Fibroblast of skin of left quadriceps (primary cell): ENCODE results near the gene ATP5MG.
"Not testable (repeated sequence)": the region's sequence is repeated elsewhere in the genome, so short reads cannot be mapped to it uniquely, and the experiment has no call there.

ENCODE experiments used
- DNase-seq, 2 experiments: peaks; one replicate each; pipeline ENCODE4 v3.0.0-alpha.2; 2013; ENCODE audit warnings: low read depth in 2 of 2

ATP5MG gene

DNA sequence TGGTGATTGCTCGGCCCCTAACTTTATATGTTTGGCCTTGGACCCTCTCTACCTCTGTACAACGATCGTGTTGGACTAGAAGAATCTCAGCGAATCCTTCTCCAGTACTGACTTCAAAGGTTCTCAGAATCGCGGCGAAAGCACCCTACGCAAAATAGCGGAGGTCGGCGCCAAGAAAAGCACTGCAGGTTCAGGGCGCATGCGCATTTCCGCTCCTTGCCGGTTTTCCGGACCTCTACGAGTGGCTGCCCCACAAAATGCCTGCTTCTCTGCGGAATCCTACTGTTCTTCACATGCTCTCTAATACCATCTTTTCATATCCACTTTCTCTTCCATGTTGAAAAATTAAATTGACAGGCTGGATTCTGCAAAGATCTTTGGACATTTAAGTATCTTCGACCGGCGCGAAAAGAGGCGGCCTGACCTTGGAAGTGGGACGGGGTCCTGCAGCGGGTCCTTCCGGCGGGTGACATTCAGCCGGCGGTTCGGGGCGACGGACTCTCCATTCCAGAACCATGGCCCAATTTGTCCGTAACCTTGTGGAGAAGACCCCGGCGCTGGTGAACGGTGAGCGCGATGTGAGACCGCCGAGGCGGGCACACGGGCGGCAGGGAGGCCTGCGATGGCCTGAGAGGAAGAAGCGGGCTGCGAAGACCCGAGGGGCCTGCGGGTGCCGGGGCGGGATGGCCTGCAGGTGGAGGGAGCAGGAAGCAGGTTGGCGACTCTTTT is at the start of gene ATP5MG:
ATP5MG (plus strand) TSS at position 456 of the 729 bp plus-strand sequence; CDS start at position 516, 60 bp downstream.
- peak; percentile 71 for DNase-seq

- no peak for DNase-seq
These were observed 48.2 kb upstream of the ATP5MG start for GRCh38 chr11:118353084-118353710.

- DNase-seq: no peak
These were observed 43.3 kb upstream of the ATP5MG start for GRCh38 chr11:118358071-118358470.

GRCh38 chr11:118359295-118359958 is 42.0 kb upstream of the ATP5MG start, which contains the start of gene UBE4A:
Gene UBE4A (plus strand): TSS chr11:118359600. CDS start chr11:118365081, 5,481 bp downstream.
- DNase-seq: peak; percentile 81 to 82

DNA sequence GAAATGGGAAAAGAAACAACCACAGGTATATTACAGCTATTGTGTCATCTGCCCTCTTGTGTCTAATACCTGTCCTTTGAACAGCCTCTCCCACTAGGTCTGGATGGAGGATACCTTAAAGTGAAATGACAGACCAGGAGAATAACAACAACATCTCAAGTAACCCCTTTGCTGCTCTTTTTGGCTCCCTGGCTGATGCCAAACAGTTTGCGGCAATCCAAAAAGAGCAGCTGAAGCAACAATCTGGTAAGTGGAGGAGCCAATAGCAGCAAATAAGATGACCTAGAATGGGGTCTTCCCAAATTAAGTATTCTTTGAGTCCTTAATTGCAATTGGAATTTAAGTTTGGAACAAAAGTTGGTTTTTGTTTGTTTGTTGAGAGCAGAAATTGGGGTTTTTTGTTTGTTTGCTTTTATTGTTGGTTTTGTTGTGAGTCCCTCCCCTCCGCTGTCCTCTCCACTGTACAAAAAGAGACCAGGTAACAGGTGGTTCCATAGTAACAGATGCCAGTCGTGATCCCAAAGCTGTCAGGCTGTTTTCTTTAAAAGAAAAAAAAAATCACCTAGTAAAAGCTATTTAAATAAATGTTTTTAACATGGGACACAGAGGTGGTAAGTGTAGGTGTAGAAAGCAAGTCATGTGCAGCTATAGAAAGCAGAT is 36.3 kb upstream of the ATP5MG start:
- no peak for DNase-seq

DNA sequence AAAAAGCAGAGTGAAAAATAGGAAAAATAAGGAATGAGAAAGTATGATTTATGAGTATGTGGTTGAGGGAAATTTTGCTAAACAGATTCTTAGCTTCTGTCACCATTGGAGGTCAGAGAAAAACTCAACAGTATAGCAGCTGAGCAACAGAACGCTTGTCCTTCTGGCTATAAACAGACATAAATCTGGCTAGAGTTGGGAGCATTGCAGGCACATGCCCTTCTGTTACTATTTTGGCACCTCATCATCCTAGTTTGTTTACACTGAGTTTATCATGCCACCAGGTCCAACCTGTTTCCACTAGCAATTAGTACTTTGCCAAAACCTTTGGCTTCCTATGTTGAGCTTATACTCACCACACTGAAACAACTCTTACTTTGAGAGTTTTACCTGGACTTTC is 35.1 kb upstream of the ATP5MG start:
- DNase-seq: no peak

- DNase-seq: no peak
These were observed 30.6 kb upstream of the ATP5MG start for GRCh38 chr11:118370774-118371173.

GRCh38 chr11:118373263-118373662 is 28.1 kb upstream of the ATP5MG start:
- no peak for DNase-seq

DNA sequence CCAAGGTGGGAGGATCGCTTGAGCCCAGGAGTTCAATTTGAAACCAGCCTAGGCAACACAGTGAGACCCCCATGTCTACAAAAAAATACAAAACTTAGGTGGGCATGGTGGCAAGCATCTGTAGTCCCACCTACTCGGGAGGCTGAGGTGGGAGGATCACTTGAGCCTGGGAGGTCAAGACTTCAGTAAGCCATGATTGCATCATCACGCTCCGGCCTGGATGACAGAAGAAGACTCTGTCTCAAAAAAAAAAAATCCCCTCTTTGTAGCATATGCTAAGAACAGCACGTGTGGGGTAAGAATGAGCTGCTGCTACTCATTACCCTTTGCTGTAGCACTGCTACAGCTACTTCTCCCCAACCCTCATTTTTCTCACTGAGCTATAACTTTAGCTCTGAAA is 27.5 kb upstream of the ATP5MG start:
- no peak for DNase-seq

DNA sequence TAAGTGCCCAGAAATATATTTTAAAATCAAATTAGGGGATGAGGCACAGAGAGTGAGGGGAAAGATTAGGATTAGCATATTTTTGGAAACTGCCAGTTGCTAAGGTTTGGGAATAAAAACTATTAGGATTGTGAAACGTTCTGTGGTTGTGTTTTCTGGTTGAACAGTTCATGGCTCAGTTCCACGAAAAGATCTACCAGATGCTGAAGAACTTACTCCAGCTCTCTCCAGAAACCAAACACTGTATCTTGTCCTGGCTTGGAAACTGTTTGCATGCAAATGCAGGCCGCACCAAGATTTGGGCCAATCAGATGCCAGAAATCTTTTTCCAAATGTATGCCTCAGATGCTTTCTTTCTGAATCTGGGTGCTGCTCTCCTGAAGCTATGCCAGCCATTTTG is 26.7 kb upstream of the ATP5MG start:
- no peak for DNase-seq

DNA sequence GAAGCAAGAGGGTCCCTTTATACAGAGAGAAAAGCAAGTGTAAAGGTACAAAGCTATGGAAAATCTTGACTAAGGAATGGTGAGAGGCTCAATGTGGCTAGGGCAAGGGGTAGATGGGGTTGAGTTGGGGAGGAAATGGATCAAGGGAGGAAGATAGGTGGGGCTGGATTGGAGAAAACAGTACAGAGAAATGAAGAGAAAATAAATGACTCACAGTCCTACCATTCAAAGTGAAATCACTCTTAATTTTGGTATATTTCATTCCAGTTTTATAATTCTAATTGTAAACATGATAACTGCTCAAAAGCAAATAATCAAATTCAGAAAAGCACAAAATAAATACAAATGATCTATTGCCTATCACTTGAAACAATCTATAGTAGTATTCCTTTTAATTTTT is 25.4 kb upstream of the ATP5MG start:
- no peak for DNase-seq

DNA sequence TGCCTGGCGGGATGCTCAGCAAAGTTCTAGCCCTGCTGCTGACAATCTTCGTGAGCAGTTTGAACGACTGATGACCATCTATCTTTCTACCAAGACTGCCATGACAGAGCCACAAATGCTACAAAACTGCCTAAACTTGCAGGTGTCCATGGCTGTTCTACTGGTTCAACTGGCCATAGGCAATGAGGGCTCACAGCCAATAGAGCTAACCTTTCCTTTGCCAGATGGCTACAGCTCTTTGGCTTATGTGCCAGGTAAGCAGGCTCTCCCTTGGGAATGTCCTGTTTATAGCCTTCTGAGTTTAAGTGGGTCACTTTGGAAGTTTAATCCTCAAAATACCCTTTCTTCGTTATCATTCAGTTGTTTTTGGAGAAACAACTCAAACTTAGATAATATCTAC is 21.9 kb upstream of the ATP5MG start:
- DNase-seq: no peak

DNA sequence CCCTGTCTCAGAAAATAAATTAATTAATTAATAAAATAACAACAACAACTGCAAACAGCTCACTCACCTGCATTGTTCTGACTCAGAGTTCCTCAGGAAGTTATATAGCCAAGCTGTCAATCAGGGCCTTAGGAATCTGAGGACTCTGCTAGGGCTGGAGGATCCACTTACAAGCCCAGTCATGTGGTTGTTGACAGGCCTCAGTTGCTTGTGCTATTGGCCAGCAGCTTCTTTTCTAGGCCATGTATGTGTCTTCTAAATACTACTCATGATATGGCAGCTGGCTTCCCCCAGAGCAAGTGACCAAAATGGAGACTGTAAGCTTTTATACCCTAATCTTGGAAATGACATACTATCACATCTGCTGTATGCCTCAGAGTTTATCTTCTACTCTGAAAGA is 20.8 kb upstream of the ATP5MG start:
- no peak for DNase-seq

DNA sequence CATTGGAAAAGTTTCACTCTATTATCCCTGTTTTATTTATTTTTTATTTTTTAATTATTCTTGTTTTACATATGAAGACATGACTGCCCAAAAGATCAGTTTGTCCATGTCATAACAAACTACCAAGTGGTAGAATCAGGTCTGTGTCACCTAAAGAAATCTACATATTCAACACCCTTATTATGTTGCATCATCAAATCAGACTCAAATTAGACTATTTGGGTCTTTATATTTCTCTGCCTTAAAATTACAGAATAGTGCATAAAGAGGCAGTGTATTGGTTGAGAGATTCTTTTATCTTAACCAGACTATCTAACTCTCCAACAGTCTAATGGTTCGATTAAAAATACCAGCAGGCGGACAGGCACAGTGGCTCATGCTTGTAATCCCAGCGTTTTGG is 18.5 kb upstream of the ATP5MG start:
- DNase-seq: no peak

GRCh38 chr11:118383657-118384056 is 17.7 kb upstream of the ATP5MG start:
- no peak for DNase-seq

DNA sequence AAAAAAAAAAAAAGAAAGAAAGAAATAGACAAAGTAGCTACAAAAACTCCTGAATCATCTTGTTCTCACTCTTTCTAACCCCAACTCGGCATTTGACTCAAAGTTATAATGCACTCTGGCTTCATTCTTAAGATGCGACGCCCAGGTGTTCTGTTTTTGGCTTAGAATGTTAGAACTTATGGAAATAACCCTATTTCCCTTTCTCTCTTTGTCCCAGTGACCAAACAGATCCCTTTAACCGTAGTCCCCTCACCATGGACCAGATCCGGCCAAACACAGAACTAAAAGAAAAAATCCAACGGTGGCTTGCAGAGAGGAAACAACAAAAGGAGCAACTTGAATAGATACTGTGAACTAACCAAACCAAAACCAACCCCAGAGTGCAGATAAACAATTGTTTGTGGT is 5.3 kb upstream of the ATP5MG start:
- DNase-seq: no peak

DNA sequence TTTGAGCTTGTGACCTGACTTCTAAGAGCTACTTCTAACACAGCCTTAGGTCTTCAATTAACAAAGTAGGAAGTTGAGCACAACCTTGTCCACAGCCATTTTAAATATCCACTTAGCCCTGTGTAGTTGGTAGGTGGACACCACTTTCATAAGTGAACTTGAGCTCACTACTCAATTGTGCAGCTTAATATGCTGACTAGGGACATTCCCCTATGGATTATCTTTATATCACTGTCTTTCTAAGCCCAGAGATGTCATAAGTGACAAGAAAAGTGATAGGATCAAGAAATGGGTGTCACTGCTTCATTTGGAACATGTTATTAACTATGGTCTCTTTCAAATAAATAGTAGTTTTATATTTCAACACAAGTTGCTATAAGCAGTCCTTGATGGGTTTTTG is 4.0 kb upstream of the ATP5MG start:
- DNase-seq: no peak

DNA sequence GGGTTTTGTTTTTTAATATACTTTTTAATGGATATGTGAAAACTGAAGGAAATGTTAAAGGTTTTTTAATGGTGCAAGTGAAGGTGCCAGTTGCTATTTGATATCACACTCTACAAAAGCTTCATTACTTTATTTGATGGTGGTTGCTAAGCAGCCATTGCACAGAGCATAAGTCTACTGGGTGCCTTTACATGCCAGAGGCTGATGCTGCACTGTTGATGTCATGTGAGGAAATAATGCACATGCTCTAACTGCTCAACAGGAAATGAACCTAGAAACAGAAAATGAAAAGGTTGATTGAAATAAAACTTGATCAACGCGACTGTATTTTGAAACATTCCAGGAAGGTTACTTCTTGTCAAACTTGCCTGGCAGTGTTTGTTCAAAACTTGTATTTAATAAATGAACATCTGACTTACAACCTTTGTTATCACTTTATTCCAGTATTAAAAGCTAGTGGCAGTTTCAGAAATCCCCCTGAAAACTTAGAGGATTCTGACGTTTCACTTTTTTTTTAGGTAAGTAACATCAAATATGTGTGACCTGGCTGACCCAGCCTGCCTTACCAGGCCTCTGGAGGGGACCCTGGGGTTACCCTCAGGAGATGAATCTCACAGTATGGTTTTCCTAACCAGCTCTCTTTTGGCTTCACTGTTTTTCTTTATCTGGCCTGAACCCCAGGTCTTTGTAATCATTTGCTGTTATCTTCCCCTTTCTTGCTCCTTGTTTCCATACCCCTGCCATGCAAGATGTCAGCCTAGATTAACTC is 2.4 kb upstream of the ATP5MG start:
- DNase-seq: no peak

GRCh38 chr11:118401880-118402590 is 629 bp downstream of the ATP5MG start:
- DNase-seq: peak; percentile 34 to 45

- not testable (repeated sequence) for DNase-seq
These were observed 1.2 kb downstream of the ATP5MG start for GRCh38 chr11:118402594-118402993.

DNA sequence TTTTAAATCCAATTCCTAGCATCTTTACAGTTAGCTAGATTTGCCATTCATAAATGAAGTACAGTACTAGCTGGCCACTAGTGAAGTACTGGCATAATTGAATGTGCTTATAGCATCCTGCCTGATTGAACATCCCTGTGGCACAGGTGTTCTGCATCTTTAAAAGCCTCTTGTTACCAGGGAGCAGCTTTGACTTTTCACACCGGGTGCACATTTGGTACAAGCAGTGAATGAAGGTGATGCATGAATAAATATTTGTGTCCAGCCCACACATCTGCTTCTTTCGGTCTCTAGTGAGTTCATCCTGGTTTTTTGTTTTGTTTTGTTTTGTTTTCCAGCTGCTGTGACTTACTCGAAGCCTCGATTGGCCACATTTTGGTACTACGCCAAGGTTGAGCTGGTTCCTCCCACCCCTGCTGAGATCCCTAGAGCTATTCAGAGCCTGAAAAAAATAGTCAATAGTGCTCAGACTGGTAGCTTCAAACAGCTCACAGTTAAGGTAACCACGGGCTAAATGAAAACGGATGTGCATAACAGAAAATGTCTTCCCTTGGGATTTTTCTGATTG is 5.3 kb downstream of the ATP5MG start:
- no peak for DNase-seq
